OCI-LY3 (cell line): ENCODE data around the gene GPR156.

Source experiments
- EZH2phosphoT487 ChIP-seq: fragments of 200-600 bp; shearing (Covaris generic); IDR thresholded peaks from 2 replicates; pipeline ENCODE4 v1.6.1; 2018; ENCODE audit warnings: antibody characterized with exemption, mixed run types, low read depth
- TF ChIP-seq, protein P1 (sequence below): fragments of 200-600, 300-600 bp; sonication (generic); IDR thresholded peaks from 2 replicates; pipeline ENCODE4 v1.5.1; 2014; ENCODE audit warnings: antibody characterized with exemption, low read length, low read depth

DNA sequence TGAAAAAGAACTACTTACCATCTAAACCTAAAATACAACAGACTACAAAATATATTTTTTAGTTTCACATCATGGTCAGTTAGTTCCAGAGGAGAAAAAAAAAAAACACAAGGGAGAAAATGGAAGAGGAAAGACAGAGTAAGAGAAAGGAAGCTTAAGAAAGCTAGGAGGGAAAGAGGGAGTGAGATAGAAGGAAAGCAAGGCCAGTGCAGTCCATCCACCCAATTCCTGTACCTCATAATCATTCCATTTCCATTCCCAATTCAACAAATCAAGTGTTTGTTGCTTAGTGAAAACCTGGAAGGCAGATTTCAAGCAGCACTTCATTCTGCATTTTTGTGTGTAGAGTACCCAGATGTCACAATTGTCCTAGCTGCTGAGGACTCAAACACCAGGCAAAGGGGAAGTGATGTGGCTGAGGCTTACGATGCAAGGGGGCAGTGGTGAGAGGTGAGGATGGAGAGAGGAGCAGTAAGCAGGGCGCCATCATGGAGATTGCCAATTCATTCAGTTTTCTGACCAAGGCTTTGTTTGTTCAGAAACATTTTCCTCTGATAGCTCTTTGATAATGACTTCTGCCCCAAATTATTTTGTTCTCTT, 107.2 kb downstream of the GPR156 start:
- TF ChIP-seq, protein P1, sequence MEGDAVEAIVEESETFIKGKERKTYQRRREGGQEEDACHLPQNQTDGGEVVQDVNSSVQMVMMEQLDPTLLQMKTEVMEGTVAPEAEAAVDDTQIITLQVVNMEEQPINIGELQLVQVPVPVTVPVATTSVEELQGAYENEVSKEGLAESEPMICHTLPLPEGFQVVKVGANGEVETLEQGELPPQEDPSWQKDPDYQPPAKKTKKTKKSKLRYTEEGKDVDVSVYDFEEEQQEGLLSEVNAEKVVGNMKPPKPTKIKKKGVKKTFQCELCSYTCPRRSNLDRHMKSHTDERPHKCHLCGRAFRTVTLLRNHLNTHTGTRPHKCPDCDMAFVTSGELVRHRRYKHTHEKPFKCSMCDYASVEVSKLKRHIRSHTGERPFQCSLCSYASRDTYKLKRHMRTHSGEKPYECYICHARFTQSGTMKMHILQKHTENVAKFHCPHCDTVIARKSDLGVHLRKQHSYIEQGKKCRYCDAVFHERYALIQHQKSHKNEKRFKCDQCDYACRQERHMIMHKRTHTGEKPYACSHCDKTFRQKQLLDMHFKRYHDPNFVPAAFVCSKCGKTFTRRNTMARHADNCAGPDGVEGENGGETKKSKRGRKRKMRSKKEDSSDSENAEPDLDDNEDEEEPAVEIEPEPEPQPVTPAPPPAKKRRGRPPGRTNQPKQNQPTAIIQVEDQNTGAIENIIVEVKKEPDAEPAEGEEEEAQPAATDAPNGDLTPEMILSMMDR = no peak
- no peak for TF ChIP-seq EZH2phosphoT487
